TTC549 (cell line): ENCODE data around the gene HSPG2.
"Not testable (repeated sequence)": the region's sequence is repeated elsewhere in the genome, so short reads cannot be mapped to it uniquely, and the experiment has no call there.

Source experiments
- FAIRE-seq: peaks from 2 replicates; lab custom pipeline; 2012; peaks lifted over from hg19 to GRCh38; lab: Jason Lieb, UNC

HSPG2 gene

DNA sequence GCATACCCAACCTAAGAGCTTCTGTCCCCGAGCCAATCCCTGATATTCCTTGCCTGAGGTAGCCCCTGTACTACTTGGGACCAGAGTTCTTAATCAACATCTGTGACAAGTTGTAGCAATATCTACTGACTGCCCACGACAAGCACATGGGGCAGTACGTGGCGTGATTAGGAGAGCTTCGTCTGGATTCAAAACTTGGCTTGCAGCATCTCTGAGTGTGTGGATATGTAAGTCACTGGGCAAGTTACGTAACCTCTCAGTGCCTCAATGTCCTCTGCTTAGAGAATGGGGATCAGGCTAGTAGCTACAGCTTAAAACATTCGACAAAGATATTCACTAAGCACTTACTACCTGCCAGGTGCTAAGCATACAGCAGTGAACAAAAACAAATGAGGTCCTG is 5.0 kb downstream of the HSPG2 start:
- FAIRE-seq = no peak

DNA sequence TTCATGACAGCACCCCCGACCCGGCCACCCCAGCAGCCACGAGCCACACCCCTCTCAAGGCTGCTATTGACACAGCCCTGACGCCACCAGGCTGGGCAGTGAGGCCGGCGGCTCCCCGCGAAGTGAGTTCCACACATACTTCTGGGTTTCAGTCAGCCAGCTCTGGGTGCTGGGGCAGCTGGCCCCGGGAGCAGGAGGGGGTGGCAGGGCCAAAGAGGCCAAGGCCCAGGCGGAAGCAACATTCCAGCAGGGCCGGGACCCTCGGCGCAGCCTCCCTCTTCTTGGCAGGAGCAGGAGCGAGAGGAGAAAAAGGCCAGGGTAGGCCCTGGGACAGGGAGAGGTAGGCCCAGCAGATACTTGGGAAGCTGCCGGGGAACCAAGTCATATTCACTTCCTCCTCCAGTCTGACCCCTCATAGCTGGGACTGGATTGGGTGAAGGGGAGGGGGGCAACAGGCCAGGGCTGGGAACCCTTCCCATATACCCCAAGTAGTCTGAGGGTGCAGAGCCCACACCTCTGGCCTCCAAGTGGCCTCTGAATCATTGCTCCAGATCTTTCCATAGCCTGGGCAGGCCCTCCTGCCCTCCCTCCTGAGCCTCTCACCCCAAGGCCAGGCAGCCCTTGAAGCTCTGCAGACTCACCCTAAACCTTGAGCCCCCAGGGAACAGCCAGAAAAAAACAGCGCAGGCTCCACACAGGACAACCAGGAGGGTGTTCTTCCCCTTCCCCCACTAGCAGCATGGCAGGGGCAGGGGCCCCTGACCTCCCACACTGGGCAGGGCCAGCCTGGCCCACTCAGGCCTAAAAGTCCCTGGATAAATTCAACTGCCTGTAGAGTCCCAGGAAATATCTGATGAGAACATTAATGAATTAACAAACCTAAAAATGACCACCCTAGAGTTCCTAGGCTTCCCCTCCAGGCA is 5.7 kb downstream of the HSPG2 start:
- FAIRE-seq = no peak

GRCh38 chr1:21930629-21931170 is 6.4 kb downstream of the HSPG2 start:
- no peak for FAIRE-seq

GRCh38 chr1:21930080-21930571 is 7.0 kb downstream of the HSPG2 start:
- FAIRE-seq = no peak

DNA sequence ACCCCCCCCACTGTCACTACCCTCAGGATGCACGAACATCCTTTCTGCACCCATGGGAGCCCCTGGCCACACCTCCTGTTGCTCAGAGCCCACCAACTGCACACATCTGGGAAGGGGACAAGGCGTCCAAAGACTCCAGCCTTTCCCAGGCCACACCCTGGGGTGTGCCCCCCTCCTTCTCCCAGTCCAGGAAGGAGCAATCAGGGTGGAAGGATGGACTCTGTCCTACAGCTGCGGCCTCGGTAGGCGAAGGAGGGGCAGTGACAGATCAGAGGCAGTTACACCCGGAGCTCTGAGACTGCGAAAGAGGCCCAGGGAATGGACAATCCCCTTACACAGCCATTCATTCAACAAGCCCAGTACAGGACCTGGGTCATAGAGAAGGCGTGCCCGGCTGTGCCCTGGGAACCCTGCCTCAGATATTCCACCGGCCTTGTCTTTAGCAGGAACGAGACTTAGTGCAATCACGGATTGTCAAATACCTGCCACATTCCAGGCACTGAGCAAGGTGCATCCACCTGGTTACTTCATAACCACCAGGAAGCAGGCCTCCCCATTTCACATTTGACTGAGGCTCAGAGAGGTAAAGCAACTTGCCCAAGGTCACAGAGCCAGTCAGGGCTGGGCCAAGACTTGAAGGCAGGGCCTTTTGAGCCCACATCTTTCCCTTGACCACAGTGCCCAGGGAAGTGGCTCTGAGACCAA is 9.4 kb downstream of the HSPG2 start:
- no peak for FAIRE-seq

- no peak for FAIRE-seq
These were observed 10.1 kb downstream of the HSPG2 start for GRCh38 chr1:21926814-21927532.

DNA sequence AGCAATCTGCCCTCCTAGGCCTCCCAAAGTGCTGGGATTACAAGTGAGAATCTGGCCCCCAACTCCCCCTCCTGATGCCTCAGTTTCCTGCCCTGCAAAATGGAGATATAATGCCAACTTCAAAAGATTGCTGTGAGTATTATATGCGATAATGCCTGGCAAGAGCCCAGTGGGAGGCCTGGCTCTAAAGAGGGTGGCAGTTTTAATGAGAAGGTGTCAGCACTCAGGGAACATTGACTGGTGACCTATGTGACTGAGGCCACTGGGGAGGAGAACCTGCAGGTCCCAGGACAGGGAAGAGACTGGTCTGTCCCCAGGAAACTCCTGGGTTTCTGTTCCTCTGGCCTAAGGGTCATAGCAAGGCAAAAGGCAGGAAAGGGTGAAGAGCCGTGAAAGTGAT is 11.0 kb downstream of the HSPG2 start:
- no peak for FAIRE-seq

DNA sequence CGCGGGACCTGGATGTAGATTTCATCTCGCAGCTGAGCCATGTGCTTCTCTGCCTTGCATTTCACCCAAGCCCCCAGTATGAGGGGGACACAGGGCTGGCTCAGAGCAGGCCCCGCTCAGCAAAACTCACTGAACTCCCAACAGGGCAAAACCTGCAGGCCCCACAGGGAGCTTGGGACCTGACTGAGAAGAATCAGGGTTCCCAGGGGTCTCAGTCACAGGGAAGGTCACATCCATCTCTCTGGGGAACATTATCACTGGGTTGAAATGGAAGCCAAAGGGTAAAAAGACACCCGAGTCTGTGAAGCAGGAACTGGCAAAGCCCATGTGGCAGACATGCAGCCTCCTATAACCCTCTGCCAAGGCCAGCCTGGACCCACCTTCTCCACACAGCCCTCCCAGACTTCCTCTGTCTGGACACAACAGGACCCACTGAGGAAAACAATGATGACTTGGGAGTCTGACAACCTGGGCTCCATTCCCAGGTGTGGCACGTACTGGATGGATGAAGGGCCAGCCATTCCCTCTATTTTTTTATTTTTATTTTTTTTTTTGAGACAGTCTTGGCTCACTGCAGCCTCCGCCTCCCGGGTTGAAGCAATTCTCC is 11.7 kb downstream of the HSPG2 start:
- FAIRE-seq = no peak

- no peak for FAIRE-seq
These were observed 12.6 kb downstream of the HSPG2 start for GRCh38 chr1:21924503-21925005.

- FAIRE-seq = no peak
These were observed 14.8 kb downstream of the HSPG2 start for GRCh38 chr1:21922090-21923013.

- FAIRE-seq = no peak
These were observed 15.8 kb downstream of the HSPG2 start for GRCh38 chr1:21921100-21921875.

DNA sequence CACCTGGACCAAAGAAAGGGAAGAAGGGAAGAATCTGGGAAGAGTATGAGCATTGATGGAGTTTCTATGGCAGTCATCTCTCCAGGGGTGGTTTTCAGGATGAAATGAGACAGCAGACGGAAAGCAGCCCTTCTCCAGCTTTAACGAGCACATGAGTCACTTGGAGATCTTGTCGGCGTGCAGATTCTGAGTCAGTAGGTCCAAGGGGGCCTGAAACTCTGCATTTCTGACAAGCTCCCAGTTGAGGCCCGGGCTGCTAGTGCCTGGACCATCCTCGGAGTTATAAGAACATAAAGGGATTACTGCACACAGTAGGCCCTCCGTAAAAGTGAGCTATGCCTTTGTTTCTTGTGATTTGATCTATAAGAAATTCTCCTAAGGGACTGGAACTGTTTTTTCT is 17.6 kb downstream of the HSPG2 start:
- no peak for FAIRE-seq

GRCh38 chr1:21917239-21917631 is 19.9 kb downstream of the HSPG2 start:
- not testable (repeated sequence) for FAIRE-seq

DNA sequence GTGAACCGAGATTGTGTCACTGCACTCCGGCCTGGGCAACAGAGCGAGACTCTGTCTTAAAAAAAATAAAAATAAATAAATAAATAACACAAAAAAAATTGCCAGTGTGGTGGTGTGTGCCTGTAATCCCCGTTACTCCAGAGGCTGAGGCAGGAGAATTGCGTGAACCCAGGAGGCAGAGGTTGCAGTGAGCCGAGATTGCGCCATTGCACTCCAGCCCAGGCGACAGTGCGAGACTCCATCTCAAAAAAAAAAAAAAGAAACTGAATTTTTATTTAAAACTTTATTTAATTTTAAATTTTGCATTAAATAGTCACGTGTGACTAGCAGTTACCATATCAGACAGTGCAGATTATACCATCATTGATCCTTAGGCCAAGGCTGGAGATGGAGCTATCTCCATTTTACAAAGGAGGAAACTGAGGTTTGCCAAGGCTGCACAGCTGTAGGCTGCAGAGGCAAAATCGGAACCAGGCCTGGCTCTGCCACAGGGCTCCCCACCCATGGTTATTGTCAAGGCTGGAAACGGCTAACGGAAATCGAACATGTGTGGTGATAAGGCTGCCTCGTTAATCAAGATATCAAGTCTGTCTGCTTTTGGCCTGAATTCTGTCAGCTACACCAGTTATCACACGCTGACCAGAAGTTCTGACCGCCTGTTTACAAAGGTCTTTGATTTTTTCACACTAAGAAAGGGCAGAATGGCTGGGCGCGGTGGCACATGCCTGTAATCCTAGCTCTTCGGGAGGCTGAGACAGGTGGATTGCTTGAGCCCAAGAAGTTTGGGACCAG is 20.5 kb downstream of the HSPG2 start:
- FAIRE-seq = no peak

DNA sequence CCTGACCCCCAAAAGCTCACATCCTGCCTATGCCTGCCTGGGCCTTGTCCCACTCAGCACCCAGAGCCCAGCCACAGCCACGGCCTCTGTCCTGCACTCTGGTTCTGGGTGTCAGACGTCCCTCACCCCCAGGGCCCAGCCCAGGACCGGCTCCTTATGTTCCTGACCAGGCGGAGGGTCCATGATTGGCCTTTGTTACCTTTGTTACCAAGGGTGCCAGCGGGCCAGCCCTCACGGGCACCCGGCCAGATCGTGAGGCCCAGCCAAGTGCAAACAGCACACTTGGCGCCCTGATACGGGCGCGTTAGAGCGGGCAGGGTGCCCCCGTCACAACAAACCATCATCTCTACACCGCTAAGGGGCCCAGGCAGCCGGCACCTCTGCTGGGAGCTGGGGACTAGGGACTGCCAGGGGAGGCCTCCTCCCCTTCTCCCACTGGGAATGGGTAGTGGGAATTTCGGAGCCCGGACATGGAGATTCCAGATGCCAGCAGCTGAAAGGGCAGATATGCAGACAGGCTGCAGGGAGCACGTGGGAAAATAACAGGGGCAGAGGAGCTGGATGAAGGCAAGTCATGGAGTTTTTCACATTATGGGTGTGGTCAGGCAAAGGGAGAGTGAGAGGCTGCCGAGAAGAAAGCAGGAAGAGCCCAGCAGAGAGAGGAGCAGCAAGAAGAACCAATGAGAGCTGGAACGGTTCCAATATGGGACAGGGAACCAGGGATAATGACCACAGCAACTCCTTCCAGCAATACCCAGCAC is 22.1 kb downstream of the HSPG2 start:
- no peak for FAIRE-seq

- FAIRE-seq = no peak
These were observed 22.7 kb downstream of the HSPG2 start for GRCh38 chr1:21914450-21914849.

GRCh38 chr1:21913763-21914162 is 23.3 kb downstream of the HSPG2 start:
- no peak for FAIRE-seq

- no peak for FAIRE-seq
These were observed 23.9 kb downstream of the HSPG2 start for GRCh38 chr1:21913258-21913657.
